Fibroblast of lung (primary cell): ENCODE measurements around the gene IP6K3. TPM values are rescaled to one million over a fixed set of nuclear protein-coding genes. Genes with fewer than 3 reads are reported as not detected.

Experiments
- DNase-seq, 2 donors: peaks; one replicate each; pipeline versions ENCODE4 v3.0.0 to v3.0.0-alpha.2; 2010; ENCODE audit warnings: low read depth in 2 of 2
- H2AFZ ChIP-seq: 2 replicates; pipeline ENCODE4 v1.5.1; 2012; ENCODE audit warnings: low read length, control low read depth, inconsistent platforms
- H3K27ac ChIP-seq: 2 replicates; pipeline ENCODE4 v1.5.1; 2011; ENCODE audit warnings: low read length, control low read depth; ENCODE audit not compliant: insufficient read depth
- H3K27me3 ChIP-seq: 2 replicates; pipeline ENCODE4 v1.5.1; 2011; ENCODE audit warnings: mild to moderate bottlenecking, low read length; ENCODE audit not compliant: control insufficient read depth, insufficient read depth
- H3K36me3 ChIP-seq: 2 replicates; pipeline ENCODE4 v1.5.1; 2011; ENCODE audit warnings: low read length; ENCODE audit not compliant: control insufficient read depth, insufficient read depth
- H3K4me1 ChIP-seq: 2 replicates; pipeline ENCODE4 v1.5.1; 2011; ENCODE audit warnings: low read length; ENCODE audit not compliant: control insufficient read depth, insufficient read depth; ENCODE audit errors: extremely low read depth
- H3K4me2 ChIP-seq: 2 replicates; pipeline ENCODE4 v1.5.1; 2011; ENCODE audit warnings: low read length, control low read depth; ENCODE audit not compliant: insufficient read depth; ENCODE audit errors: extremely low read depth
- H3K4me3 ChIP-seq, 4 experiments: fragments of 200-600 bp in 1 of 4; sonication (generic) in 1 of 4; replicated peaks in 1 of 4; 2 replicates each; pipeline ENCODE4 v1.5.1; 2011 to 2016; ENCODE audit warnings: low read length in 4 of 4, low read depth in 3 of 4, mild to moderate bottlenecking in 3 of 4, control low read depth in 2 of 4, inconsistent platforms in 1 of 4, mixed read lengths in 1 of 4; ENCODE audit not compliant: insufficient read depth in 1 of 4; ENCODE audit errors: control extremely low read depth in 1 of 4
- H3K79me2 ChIP-seq: 2 replicates; pipeline ENCODE4 v1.5.1; 2012; ENCODE audit warnings: mild to moderate bottlenecking, low read length, inconsistent platforms; ENCODE audit not compliant: control insufficient read depth, insufficient read depth
- H3K9ac ChIP-seq: 2 replicates; pipeline ENCODE4 v1.5.1; 2011; ENCODE audit warnings: mild to moderate bottlenecking, low read length, control low read depth; ENCODE audit not compliant: insufficient read depth
- H3K9me3 ChIP-seq: 2 replicates; pipeline ENCODE4 v1.5.1; 2012; ENCODE audit warnings: low read depth, low read length; ENCODE audit not compliant: control insufficient read depth, insufficient read depth
- H4K20me1 ChIP-seq: 2 replicates; pipeline ENCODE4 v1.5.1; 2011; ENCODE audit warnings: low read length; ENCODE audit not compliant: control insufficient read depth, insufficient read depth; ENCODE audit errors: extremely low read depth
- EZH2 ChIP-seq: IDR thresholded peaks from 2 replicates; pipeline ENCODE4 v1.5.1; 2012; ENCODE audit warnings: low read length, control low read depth, mild to moderate bottlenecking; ENCODE audit errors: missing control alignments
- polyA plus RNA-seq, 2 donors: library from polyadenylated mRNA; depleted of rRNA in 1 of 2; stranded (reverse) in 1 of 2; unstranded in 1 of 2; fragments of >200 nt; gene quantifications; 2 replicates each; pipeline ENCODE4 v1.2.1, GENCODE V29; 2011 to 2012; ENCODE audit warnings: missing spikeins in 1 of 2
- total RNA-seq: library from RNA; depleted of rRNA; stranded (reverse); fragments of >200 nt; gene quantifications from 2 replicates; pipeline ENCODE4 v1.2.1, GENCODE V29; 2014
- TF ChIP-seq, protein P1 (sequence below), 2 donors: IDR thresholded peaks in 1 of 2; conservative IDR thresholded peaks in 1 of 2; 1 replicate in 1 of 2; 2 replicates in 1 of 2; pipeline ENCODE4 v1.5.1; 2011 to 2012; ENCODE audit warnings: low read length in 2 of 2, control low read depth in 1 of 2, inconsistent platforms in 1 of 2, low read depth in 1 of 2, mild to moderate bottlenecking in 1 of 2

IP6K3 gene
- total and polyA plus RNA-seq, 2 donors (not counting 1 experiment from before 2014, with no cell fraction given), result 0.84 to 5.4 TPM

DNA sequence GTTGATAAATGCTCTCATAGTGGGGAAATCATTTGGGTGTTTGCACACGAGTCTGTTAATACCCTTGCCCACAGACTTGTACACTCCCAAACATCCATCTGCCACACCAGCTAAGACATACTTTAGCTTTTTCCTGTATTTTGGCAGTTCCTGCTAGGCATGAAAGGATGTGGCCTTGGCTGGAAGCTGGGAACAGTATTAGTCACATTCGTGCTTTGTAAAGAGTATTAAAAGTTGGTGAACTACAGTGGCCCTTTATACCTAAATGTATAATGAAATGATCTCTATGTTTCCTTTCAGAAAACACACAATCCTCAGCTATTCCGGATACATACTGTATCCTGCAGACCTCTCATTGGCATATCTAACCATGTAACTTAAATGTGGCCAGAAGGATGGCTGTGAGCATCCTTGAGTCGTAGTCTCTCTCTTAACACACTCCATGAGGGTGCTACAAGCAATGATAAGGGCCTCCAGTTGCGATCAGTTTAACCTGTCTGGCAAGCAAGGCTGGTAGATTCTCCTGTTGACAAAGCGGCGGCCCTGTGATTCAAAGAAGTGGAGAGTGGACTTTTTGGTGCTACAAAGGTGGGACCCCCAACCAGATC lies 40.7 kb upstream of the IP6K3 start:
- H4K20me1 ChIP-seq, result no peaks in the 10 kb centered on the region
- H2AFZ ChIP-seq, result no peak overlapping the region

DNA sequence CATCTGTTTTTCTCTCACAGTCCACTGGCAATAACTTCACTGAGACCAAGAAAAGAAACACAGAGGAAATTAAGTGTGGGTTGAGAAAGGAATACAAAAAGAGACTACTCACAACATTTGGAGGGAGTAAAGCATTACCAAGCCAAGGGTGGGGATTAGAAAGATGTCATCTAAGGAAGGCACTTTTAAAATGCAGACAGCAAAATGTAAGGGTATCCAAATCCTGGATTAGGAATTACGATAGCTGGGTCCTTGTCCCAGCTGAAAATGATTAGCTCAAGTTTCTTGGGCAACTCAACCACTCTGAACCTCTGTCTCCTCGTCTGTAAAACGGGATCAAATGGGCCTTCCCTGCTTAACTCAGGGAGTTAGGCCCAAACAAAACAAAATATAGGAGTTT lies 40.0 kb upstream of the IP6K3 start:
- Histone ChIP-seq H3K9me3 (no peaks in the 10 kb centered on the region), H4K20me1 (no peaks in the 10 kb centered on the region), H3K4me2 (peak overlapping the region; percentile 97), H3K27ac (peak overlapping the region; percentile 89), H3K79me2 (peaks cover 42% of the 10 kb centered on the region), H3K4me3 (peak overlapping the region in 2 of 4 experiments; percentile 72 to 87), H3K9ac (no peak overlapping the region), H3K27me3 (no peaks in the 10 kb centered on the region), H3K36me3 (peaks cover 12% of the 10 kb centered on the region), H3K4me1 (peaks cover 9% of the 10 kb centered on the region), H2AFZ (no peak overlapping the region)
- TF ChIP-seq EZH2, result no peak
- TF ChIP-seq, protein P1, sequence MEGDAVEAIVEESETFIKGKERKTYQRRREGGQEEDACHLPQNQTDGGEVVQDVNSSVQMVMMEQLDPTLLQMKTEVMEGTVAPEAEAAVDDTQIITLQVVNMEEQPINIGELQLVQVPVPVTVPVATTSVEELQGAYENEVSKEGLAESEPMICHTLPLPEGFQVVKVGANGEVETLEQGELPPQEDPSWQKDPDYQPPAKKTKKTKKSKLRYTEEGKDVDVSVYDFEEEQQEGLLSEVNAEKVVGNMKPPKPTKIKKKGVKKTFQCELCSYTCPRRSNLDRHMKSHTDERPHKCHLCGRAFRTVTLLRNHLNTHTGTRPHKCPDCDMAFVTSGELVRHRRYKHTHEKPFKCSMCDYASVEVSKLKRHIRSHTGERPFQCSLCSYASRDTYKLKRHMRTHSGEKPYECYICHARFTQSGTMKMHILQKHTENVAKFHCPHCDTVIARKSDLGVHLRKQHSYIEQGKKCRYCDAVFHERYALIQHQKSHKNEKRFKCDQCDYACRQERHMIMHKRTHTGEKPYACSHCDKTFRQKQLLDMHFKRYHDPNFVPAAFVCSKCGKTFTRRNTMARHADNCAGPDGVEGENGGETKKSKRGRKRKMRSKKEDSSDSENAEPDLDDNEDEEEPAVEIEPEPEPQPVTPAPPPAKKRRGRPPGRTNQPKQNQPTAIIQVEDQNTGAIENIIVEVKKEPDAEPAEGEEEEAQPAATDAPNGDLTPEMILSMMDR (conservative IDR thresholded peaks at IDR 0.05 in 1 of 2, IDR thresholded peaks at IDR 0.05 in 1 of 2; ENCODE audit: low read depth in 1 of 2, low read length in 2 of 2), result no peak
- no peak for DNase-seq

More for the DNA sequence above, 40.7 kb upstream of the IP6K3 start:
- DNase-seq, result peak; percentile 14 to 63
- TF ChIP-seq, protein P1 (conservative IDR thresholded peaks at IDR 0.05 in 1 of 2, IDR thresholded peaks at IDR 0.05 in 1 of 2; ENCODE audit: low read depth in 1 of 2, low read length in 2 of 2), result no peak
- no peak for TF ChIP-seq EZH2
- Histone ChIP-seq H3K4me1 (peaks cover 8% of the 10 kb centered on the region), H3K27me3 (no peaks in the 10 kb centered on the region), H3K27ac (peak overlapping the region; percentile 89), H3K9ac (peak overlapping the region; percentile 97), H3K4me3 (peak overlapping the region; percentile 64 to 87 (median 70)), H3K79me2 (peaks cover 42% of the 10 kb centered on the region), H3K4me2 (peak overlapping the region; percentile 97), H3K9me3 (no peaks in the 10 kb centered on the region), H3K36me3 (peaks cover 12% of the 10 kb centered on the region)

DNA sequence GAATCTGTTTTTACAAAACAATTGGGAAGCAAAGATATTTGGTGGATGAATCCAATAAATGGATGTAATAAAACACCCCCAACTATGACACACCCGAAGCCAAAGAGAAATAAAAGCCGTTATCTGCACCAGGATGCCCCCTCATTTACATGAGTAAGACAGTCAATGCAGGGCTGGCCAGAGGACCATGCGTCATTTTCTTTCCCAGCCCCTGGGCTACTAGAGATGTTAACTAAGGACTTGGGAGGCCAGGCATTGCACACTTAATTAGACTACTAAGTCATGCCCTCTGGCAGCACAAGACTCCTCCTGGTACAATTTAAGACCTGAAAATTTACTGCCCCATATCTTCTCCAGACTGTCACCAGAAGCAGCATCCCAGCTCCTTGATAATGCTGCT lies 39.1 kb upstream of the IP6K3 start:
- no peaks in the 10 kb centered on the region for H4K20me1 ChIP-seq
- H3K9me3 ChIP-seq, result no peaks in the 10 kb centered on the region
- DNase-seq, result peak in 1 of 2 donors; percentile 84
- H3K36me3 ChIP-seq, result peaks cover 14% of the 10 kb centered on the region
- no peaks in the 10 kb centered on the region for H3K27me3 ChIP-seq
- H3K4me1 ChIP-seq, result peaks cover 12% of the 10 kb centered on the region
- peaks cover 42% of the 10 kb centered on the region for H3K79me2 ChIP-seq
- no peak overlapping the region for H2AFZ ChIP-seq
- no peak overlapping the region for H3K9ac ChIP-seq
- peak overlapping the region; percentile 54 for H3K4me2 ChIP-seq
- no peak for TF ChIP-seq EZH2
- TF ChIP-seq, protein P1 (conservative IDR thresholded peaks at IDR 0.05 in 1 of 2, IDR thresholded peaks at IDR 0.05 in 1 of 2; ENCODE audit: low read depth in 1 of 2, low read length in 2 of 2), result no peak
- H3K27ac ChIP-seq, result no peak overlapping the region
- no peak overlapping the region for H3K4me3 ChIP-seq
